ENCODE data around the gene POTEF.
"Not testable (repeated sequence)": the region's sequence is repeated elsewhere in the genome, so short reads cannot be mapped to it uniquely, and the experiment has no call there.

POTEF gene

DNA sequence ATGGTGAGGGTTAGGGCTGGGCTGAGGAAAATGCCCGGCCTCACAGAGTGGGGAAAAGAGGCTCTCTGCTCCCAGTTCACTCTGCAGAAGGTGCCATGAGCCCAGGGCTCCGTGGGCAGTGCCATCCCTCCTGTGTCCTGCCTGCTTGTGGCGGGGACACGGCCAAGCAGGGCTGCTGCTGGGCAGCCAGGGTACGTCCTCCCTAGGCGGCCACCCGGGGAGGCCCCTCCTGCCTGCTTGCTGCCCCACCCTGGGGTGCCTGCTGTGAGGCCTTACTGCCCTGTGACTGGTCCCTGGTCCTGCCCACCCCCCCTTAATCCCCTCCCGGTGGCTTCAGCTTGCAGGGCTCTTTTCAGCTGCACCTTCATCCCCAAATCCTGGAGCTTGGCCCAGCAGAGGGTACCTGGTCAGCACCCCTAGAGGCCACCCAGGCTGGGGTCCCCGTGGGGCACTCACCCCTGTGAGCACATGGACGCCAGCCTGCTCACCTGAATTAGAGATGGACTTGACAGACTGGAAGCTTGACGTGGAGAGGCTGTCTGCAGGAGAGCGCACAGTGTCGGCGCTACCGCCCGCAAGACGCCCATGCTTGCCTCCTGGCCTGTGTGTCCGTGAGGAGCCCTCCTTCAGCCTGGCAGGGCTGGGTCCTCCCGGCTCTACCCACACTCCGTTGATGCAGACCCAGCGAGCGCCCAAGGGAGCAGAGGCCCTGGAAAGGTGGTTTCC, 12.8 kb upstream of the POTEF start:
- H3K27me3 ChIP-seq (ENCODE audit: control insufficient read depth in 1 of 2, insufficient read depth in 2 of 2, low read length in 2 of 2); H3K36me3 ChIP-seq (ENCODE audit: control insufficient read depth in 1 of 2, insufficient read depth in 2 of 2, low read length in 2 of 2); H3K9me3 ChIP-seq (ENCODE audit: control insufficient read depth in 1 of 2, low read length in 2 of 2); H3K27ac ChIP-seq (ENCODE audit: low read depth, low read length); H3K4me1 ChIP-seq (ENCODE audit: control insufficient read depth in 1 of 2, insufficient read depth in 2 of 2, low read length in 2 of 2); H3K4me3 ChIP-seq (ENCODE audit: low read depth in 1 of 2, low read length in 2 of 2); H3K9ac ChIP-seq (ENCODE audit: low read depth in 1 of 2, low read length in 2 of 2): not testable (repeated sequence)

DNA sequence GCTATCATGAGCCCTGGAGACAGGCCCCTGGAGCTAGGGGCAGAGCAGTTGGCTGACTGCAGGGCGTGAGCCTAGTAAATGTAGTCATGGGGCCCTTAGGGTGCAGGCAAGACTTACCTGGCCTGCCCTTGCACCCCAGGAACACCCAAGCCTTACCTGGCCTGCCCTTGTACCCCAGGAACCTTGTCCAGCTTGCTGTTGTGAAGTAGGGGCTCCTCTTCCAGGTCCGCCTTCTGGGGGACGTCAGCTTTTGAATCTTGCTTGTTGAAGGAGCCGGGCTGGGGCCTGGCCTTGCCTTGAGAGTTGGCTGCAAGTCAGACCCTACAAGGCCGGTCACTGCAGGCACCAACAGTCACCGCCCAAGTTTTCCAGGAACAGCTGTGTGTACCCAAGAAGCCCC, 12.0 kb upstream of the POTEF start:
- not testable (repeated sequence) for H3K4me1 ChIP-seq (ENCODE audit: control insufficient read depth in 1 of 2, insufficient read depth in 2 of 2, low read length in 2 of 2); H3K27ac ChIP-seq (ENCODE audit: low read depth, low read length); H3K4me3 ChIP-seq (ENCODE audit: low read depth in 1 of 2, low read length in 2 of 2); H3K9ac ChIP-seq (ENCODE audit: low read depth in 1 of 2, low read length in 2 of 2); H3K27me3 ChIP-seq (ENCODE audit: control insufficient read depth in 1 of 2, insufficient read depth in 2 of 2, low read length in 2 of 2); H3K36me3 ChIP-seq (ENCODE audit: control insufficient read depth in 1 of 2, insufficient read depth in 2 of 2, low read length in 2 of 2); H3K9me3 ChIP-seq (ENCODE audit: control insufficient read depth in 1 of 2, low read length in 2 of 2)

DNA sequence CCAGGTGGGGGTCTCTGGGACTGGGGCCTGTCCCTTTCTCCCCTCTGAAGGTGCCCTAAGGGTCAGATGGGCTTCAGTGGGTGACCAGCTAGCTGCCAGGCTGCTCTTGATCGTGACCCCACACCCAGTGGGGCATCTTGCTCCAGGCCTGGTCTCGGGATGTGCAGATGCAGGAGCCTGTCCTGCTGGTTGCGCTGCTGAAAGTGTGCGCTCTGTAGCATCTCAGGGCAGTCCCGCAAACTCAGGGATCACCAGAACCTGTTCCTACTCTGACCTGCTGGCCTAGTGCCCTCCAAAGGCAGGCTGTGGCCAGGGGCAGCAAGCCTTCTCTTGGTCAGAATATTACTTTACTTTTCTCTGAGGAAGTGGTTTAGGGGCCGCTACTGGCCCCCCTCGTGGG, 11.5 kb upstream of the POTEF start:
- not testable (repeated sequence) for H3K4me1 ChIP-seq (ENCODE audit: control insufficient read depth in 1 of 2, insufficient read depth in 2 of 2, low read length in 2 of 2); H3K4me3 ChIP-seq (ENCODE audit: low read depth in 1 of 2, low read length in 2 of 2); H3K27ac ChIP-seq (ENCODE audit: low read depth, low read length); H3K9ac ChIP-seq (ENCODE audit: low read depth in 1 of 2, low read length in 2 of 2); H3K9me3 ChIP-seq (ENCODE audit: control insufficient read depth in 1 of 2, low read length in 2 of 2); H3K27me3 ChIP-seq (ENCODE audit: control insufficient read depth in 1 of 2, insufficient read depth in 2 of 2, low read length in 2 of 2); H3K36me3 ChIP-seq (ENCODE audit: control insufficient read depth in 1 of 2, insufficient read depth in 2 of 2, low read length in 2 of 2)

DNA sequence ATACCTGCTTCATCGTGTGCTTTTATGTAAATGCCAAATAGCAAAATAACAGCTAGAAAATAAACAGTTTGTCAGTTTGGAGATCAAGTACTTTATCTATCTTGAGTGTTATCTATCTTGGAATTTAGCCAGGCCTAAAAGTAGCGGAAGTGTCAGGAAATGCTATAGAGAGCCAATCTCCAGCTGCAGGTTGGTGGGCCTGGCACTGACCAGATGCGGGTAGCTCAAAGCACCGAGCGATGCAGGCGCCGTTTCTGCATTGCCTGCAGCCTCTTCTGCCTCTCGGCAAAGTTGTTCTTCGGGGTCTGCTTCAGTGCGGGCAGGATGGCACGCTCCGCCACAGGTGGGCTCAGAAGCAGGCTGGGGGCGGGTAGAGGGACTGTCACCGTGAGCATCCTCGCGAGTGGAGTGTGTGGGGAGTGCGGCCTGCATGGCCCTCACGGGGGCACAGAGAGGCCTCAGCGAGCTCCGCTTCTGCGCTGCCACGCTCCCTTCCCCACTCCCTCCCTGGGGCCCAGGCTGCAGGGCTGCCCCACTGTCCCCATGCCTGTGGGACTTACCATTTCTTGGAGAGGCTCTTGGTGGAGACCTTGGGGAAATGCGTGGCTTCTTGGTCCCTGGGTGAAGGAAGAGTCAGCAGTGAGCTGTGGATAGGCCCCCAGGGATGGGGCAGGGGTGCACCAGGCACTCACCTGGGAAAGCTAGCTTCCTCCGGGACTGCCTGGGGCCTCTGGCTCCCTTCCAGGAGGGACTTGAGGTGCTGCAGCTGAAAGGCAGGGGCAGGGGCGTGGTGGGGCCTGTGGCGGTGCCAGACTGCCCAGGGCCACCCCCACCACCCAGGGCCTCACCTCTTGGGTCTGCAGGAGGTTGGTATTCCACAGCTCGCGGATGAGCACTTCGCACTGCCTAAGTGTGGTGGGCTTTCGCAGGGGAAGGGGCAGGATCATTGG, 10.6 kb upstream of the POTEF start:
- H3K9me3 ChIP-seq (ENCODE audit: control insufficient read depth in 1 of 2, low read length in 2 of 2); H3K4me3 ChIP-seq (ENCODE audit: low read depth in 1 of 2, low read length in 2 of 2); H3K4me1 ChIP-seq (ENCODE audit: control insufficient read depth in 1 of 2, insufficient read depth in 2 of 2, low read length in 2 of 2); H3K27me3 ChIP-seq (ENCODE audit: control insufficient read depth in 1 of 2, insufficient read depth in 2 of 2, low read length in 2 of 2); H3K27ac ChIP-seq (ENCODE audit: low read depth, low read length); H3K9ac ChIP-seq (ENCODE audit: low read depth in 1 of 2, low read length in 2 of 2); H3K36me3 ChIP-seq (ENCODE audit: control insufficient read depth in 1 of 2, insufficient read depth in 2 of 2, low read length in 2 of 2): not testable (repeated sequence)

DNA sequence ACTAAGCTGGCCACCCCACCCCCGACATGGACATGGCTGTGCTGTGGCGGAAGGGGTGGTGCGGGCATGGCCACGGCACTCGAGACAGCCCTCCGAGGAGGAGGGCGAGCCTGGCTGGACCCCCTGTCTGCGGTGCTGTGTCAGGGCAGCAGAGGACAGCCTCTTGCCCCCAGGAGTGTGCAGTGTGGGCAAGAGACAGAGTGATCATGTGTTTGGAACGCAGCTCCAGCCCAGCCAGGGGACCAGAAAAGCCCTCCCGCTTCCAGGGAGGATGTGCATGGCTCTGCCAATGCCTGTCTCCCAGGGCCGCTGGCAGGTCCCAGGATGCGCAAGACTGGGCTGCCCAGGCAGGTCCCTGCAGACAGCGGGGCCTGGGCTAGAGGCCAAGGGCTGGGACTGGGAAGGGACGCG, 9.8 kb upstream of the POTEF start:
- H3K9ac ChIP-seq (ENCODE audit: low read depth in 1 of 2, low read length in 2 of 2); H3K27ac ChIP-seq (ENCODE audit: low read depth, low read length); H3K4me3 ChIP-seq (ENCODE audit: low read depth in 1 of 2, low read length in 2 of 2); H3K9me3 ChIP-seq (ENCODE audit: control insufficient read depth in 1 of 2, low read length in 2 of 2); H3K27me3 ChIP-seq (ENCODE audit: control insufficient read depth in 1 of 2, insufficient read depth in 2 of 2, low read length in 2 of 2); H3K36me3 ChIP-seq (ENCODE audit: control insufficient read depth in 1 of 2, insufficient read depth in 2 of 2, low read length in 2 of 2); H3K4me1 ChIP-seq (ENCODE audit: control insufficient read depth in 1 of 2, insufficient read depth in 2 of 2, low read length in 2 of 2): not testable (repeated sequence)

DNA sequence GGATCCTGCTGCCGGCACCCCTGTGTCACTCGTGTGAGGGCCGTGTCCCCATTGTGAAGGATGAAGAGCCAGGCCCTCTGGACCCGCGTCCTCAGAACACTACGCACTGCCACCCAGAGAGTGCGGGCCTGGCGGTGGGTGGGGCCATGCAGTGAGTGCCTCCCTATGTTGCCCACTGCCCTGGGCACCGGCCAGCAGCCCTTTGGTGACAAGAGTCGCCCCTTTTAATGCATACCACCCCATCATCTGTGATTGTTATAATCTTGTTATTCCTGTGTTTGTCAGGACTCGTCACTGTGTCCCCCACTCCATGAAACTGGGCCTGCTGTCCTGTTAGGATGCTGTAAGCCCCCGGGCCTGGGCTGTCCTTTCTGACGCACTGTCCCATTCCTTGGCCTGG, 9.3 kb upstream of the POTEF start:
- not testable (repeated sequence) for H3K9ac ChIP-seq (ENCODE audit: low read depth in 1 of 2, low read length in 2 of 2); H3K9me3 ChIP-seq (ENCODE audit: control insufficient read depth in 1 of 2, low read length in 2 of 2); H3K4me1 ChIP-seq (ENCODE audit: control insufficient read depth in 1 of 2, insufficient read depth in 2 of 2, low read length in 2 of 2); H3K27me3 ChIP-seq (ENCODE audit: control insufficient read depth in 1 of 2, insufficient read depth in 2 of 2, low read length in 2 of 2); H3K4me3 ChIP-seq (ENCODE audit: low read depth in 1 of 2, low read length in 2 of 2); H3K27ac ChIP-seq (ENCODE audit: low read depth, low read length); H3K36me3 ChIP-seq (ENCODE audit: control insufficient read depth in 1 of 2, insufficient read depth in 2 of 2, low read length in 2 of 2)

DNA sequence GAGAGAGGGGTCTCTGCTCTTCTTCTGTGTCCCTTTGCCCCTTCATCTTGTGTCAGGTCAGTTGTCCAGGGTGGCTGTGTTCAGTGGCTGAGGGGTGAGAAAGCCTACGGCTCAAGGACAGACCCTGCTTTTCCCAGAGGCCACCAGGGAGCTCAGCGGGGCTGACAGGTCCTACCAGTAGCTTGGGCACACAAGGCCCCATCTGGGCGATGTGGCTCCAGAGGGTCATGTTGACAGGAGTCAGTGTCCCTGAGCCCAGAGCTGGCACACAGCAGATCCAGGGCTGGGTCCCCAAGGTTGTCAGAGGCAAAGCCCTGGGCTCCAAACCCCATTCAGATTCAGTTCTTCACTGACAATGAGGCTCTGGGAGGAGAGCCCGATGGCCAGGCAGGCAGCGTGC, 8.1 kb upstream of the POTEF start:
- not testable (repeated sequence) for H3K36me3 ChIP-seq (ENCODE audit: control insufficient read depth in 1 of 2, insufficient read depth in 2 of 2, low read length in 2 of 2); H3K4me1 ChIP-seq (ENCODE audit: control insufficient read depth in 1 of 2, insufficient read depth in 2 of 2, low read length in 2 of 2); H3K27me3 ChIP-seq (ENCODE audit: control insufficient read depth in 1 of 2, insufficient read depth in 2 of 2, low read length in 2 of 2)

DNA sequence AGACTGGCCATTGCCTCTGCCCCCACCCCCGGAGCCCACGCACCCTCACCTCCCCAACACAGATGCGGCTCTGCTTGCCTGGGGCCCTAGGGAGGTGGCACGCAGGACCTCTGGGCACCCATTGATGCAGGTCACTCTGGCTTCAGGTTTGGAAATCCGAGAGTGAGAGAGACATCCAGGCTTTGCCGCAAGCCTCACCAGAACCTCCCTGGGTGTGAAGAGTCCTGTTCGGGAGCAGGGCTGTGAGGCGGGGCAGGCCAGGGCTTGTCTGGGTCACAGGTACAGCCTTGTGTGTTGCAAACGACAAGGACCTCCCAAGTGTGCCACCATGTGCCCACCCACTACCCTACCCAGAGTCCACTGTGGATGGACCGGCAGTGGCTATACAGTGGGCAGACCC, 7.5 kb upstream of the POTEF start:
- not testable (repeated sequence) for H3K27me3 ChIP-seq (ENCODE audit: control insufficient read depth in 1 of 2, insufficient read depth in 2 of 2, low read length in 2 of 2)

More for the DNA sequence above, 8.1 kb upstream of the POTEF start:
- not testable (repeated sequence) for H3K4me3 ChIP-seq (ENCODE audit: low read depth in 1 of 2, low read length in 2 of 2); H3K9me3 ChIP-seq (ENCODE audit: control insufficient read depth in 1 of 2, low read length in 2 of 2); H3K27ac ChIP-seq (ENCODE audit: low read depth, low read length); H3K9ac ChIP-seq (ENCODE audit: low read depth in 1 of 2, low read length in 2 of 2)

DNA sequence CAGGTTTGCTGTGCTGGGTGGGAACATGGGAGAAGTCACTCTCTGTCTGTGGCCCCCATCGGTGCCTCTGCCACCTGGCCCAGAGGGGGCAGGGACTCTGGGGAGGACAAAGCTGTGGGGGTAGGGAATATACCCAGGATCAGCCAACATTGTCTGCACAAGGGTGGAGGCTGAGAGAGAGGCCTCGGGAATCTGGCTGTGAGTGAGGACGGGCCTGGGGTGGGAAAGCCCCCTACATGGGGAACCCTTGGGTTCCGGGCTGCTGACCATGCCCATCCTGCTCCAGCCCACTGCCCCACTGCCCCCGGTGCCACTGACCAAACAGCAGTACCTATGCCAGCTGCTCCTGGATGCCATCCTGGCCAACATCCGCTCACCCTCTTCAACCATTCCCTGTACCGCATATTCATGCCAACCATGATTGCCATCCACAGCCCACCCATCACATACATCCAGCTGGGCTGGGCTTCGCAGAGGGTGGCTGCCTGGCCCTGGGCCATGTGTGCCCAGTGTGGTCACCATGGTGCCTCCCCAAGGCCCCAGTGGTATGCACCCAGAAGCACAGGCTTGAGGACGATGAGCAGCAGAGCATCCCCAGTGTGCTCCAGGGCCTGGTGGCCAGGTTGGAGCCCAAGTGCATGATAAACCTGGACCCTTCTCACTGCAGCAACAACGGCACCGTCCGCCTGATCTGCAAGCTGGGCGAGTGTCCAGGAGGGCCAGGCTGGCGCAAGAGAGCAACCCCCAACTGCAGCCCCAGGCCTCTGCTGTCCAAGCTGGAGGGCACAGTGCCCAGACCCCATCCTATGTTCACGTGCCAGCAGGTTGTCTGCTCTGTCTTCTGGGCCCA, 6.9 kb upstream of the POTEF start:
- H3K9me3 ChIP-seq (ENCODE audit: control insufficient read depth in 1 of 2, low read length in 2 of 2): no peaks in the 10 kb centered on the region
- H3K4me1 ChIP-seq (ENCODE audit: control insufficient read depth in 1 of 2, insufficient read depth in 2 of 2, low read length in 2 of 2): no peaks in the 10 kb centered on the region
- no peaks in the 10 kb centered on the region for H3K36me3 ChIP-seq (ENCODE audit: control insufficient read depth in 1 of 2, insufficient read depth in 2 of 2, low read length in 2 of 2)
- H3K4me3 ChIP-seq (ENCODE audit: low read depth in 1 of 2, low read length in 2 of 2): no peak overlapping the region
- no peak overlapping the region for H3K27ac ChIP-seq (ENCODE audit: low read depth, low read length)
- H3K9ac ChIP-seq (ENCODE audit: low read depth in 1 of 2, low read length in 2 of 2): no peak overlapping the region
- no peaks in the 10 kb centered on the region for H3K27me3 ChIP-seq (ENCODE audit: control insufficient read depth in 1 of 2, insufficient read depth in 2 of 2, low read length in 2 of 2)

More for the DNA sequence above, 7.5 kb upstream of the POTEF start:
- not testable (repeated sequence) for H3K4me3 ChIP-seq (ENCODE audit: low read depth in 1 of 2, low read length in 2 of 2); H3K9me3 ChIP-seq (ENCODE audit: control insufficient read depth in 1 of 2, low read length in 2 of 2); H3K9ac ChIP-seq (ENCODE audit: low read depth in 1 of 2, low read length in 2 of 2); H3K4me1 ChIP-seq (ENCODE audit: control insufficient read depth in 1 of 2, insufficient read depth in 2 of 2, low read length in 2 of 2); H3K27ac ChIP-seq (ENCODE audit: low read depth, low read length); H3K36me3 ChIP-seq (ENCODE audit: control insufficient read depth in 1 of 2, insufficient read depth in 2 of 2, low read length in 2 of 2)

DNA sequence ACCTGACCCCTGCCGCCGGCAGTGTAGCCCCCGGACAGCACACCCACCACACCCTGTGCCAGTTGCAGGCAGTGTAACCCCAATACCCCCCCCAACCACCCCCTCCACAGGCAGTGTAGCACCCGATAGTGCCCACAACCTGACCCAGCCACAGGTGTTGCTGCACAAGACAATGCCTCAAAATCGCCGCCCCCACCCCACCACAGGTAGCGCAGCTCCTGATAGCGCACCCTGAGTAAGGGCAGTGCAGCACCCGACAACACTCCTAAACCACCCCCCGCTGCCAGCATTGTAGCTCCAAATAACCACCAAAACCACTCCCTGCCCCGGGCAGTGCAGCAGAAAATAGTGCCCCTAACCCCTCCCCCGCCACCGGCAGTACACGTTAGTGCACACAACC, 558 bp downstream of the POTEF start:
- not testable (repeated sequence) for H3K4me3 ChIP-seq (ENCODE audit: low read depth in 1 of 2, low read length in 2 of 2); H3K27ac ChIP-seq (ENCODE audit: low read depth, low read length); H3K9me3 ChIP-seq (ENCODE audit: control insufficient read depth in 1 of 2, low read length in 2 of 2)

More for the DNA sequence above, 558 bp downstream of the POTEF start:
- not testable (repeated sequence) for H3K27me3 ChIP-seq (ENCODE audit: control insufficient read depth in 1 of 2, insufficient read depth in 2 of 2, low read length in 2 of 2); H3K4me1 ChIP-seq (ENCODE audit: control insufficient read depth in 1 of 2, insufficient read depth in 2 of 2, low read length in 2 of 2); H3K36me3 ChIP-seq (ENCODE audit: control insufficient read depth in 1 of 2, insufficient read depth in 2 of 2, low read length in 2 of 2); H3K9ac ChIP-seq (ENCODE audit: low read depth in 1 of 2, low read length in 2 of 2)

All from duodenal mucosa (tissue), 2 donors.